Stromal cell of bone marrow (primary cell): ENCODE data around the gene PCDHB3.
"Not testable (repeated sequence)": the region's sequence is repeated elsewhere in the genome, so short reads cannot be mapped to it uniquely, and the experiment has no call there.

Experiments
- DNase-seq: peaks from one replicate; pipeline ENCODE4 v3.0.0-alpha.2; 2012; ENCODE audit warnings: low read depth

Gene PCDHB3

DNA sequence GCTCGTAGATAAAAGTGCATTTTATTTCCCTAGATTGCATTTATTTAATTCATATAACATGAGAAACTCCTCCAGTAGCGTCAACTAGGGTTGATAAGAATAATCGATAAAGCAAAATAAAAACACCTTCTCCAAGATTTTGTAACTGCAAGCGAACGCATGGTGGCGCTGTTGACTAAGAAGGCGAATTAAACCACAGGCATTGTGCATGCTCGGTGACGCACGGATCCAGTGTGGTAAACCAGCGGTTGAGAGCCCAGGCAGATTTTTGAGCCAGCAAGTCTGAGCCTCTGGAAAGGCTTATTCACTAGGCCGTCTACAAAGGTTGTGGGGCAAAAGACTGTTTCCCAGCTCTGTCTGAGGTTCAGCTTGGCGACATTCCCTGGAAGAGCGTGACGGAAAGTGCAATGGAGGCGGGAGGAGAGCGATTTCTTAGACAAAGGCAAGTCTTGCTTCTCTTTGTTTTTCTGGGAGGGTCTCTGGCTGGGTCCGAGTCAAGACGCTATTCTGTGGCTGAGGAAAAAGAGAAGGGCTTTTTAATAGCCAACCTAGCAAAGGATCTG is at the start of gene PCDHB3:
PCDHB3 (plus strand) TSS at position 231 of the 563 bp plus-strand sequence; CDS start at position 408, 177 bp downstream.
- peak; percentile 23 for DNase-seq

- no peak for DNase-seq
These were observed 49.4 kb upstream of the PCDHB3 start, which contains the start of gene PCDHB1 for GRCh38 chr5:141050622-141051520. TSS of gene PCDHB1 (plus strand) at chr5:141051374. CDS start at chr5:141051471, 97 bp downstream.

- DNase-seq, result no peak
These were observed 48.8 kb upstream of the PCDHB3 start for GRCh38 chr5:141051521-141051866.

GRCh38 chr5:141077826-141078225 is 22.4 kb upstream of the PCDHB3 start:
- no peak for DNase-seq

GRCh38 chr5:141082228-141082627 is 18.0 kb upstream of the PCDHB3 start:
- no peak for DNase-seq

DNA sequence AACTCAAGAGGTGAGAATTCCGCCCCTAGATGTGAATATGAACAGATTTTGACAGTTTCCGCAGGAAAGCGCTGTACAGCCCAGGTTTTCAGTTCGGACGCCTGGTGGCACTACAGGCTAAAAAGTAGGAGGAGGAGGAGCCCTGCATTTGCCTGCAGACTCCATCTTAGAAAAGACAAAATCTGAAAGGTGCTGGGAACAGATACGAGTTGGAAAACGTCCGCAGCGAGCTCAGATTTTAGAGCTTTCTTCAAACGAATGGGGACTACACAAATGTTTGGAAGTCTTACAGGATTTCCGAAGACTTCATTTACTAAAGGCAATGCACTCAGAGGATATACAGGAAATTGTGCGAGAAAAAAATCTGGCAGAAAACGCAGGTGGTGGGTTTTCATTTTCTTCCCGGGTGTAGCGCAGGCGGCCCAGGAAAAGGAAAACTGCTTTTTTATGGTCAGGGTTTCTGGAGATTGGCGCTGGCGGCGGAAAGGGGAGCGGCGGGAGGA is 15.7 kb upstream of the PCDHB3 start:
- DNase-seq, result peak; percentile 40

DNA sequence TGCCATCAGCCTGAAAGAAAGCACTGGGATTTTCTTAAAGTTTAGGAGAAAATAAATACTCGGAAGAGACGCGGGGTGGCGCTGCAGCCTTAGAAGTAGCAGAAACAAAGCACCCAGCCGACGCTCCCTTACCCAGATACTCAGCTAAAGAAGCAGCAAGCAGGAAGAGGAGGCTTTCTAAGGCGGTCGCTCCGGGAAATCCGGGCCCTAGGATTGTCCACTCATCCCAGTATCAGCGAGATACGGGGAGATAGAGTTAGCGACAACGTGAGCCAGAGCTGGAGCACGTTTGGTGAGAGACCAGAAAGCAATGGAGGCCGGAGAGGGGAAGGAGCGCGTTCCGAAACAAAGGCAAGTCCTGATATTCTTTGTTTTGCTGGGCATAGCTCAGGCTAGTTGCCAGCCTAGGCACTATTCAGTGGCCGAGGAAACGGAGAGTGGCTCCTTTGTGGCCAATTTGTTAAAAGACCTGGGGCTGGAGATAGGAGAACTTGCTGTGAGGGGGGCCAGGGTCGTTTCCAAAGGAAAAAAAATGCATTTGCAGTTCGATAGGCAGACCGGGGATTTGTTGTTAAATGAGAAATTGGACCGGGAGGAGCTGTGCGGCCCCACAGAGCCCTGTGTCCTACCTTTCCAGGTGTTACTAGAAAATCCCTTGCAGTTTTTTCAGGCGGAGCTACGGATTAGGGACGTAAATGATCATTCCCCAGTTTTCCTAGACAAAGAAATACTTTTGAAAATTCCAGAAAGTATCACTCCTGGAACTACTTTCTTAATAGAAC is 5.6 kb upstream of the PCDHB3 start, which contains the start of gene PCDHB2:
PCDHB2 (plus strand) TSS at position 135 of the 782 bp plus-strand sequence; CDS start at position 311, 176 bp downstream.
- peak; percentile 22 for DNase-seq

DNA sequence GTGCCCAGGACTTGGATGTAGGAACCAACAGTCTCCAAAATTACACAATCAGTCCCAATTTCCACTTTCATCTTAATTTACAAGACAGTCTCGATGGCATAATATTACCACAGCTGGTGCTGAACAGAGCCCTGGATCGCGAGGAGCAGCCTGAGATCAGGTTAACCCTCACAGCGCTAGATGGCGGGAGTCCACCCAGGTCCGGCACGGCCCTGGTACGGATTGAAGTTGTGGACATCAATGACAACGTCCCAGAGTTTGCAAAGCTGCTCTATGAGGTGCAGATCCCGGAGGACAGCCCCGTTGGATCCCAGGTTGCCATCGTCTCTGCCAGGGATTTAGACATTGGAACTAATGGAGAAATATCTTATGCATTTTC is 5.0 kb upstream of the PCDHB3 start:
- no peak for DNase-seq

- DNase-seq, result not testable (repeated sequence)
These were observed 4.1 kb upstream of the PCDHB3 start for GRCh38 chr5:141096181-141096580.

- not testable (repeated sequence) for DNase-seq
These were observed 3.7 kb upstream of the PCDHB3 start for GRCh38 chr5:141096586-141096985.

DNA sequence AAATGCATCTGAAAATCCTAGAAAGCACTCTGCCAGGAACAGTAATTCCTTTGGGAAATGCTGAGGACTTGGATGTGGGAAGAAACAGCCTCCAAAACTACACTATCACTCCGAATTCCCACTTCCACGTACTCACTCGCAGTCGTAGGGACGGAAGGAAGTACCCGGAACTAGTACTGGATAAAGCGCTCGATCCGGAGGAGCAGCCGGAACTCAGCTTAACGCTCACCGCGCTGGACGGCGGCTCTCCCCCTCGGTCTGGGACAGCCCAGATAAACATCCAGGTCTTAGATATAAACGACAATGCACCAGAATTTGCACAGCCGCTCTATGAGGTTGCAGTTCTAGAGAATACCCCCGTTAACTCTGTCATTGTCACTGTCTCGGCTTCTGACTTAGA is 786 bp downstream of the PCDHB3 start:
- no peak for DNase-seq

GRCh38 chr5:141102070-141102469 is 1.8 kb downstream of the PCDHB3 start:
- not testable (repeated sequence) for DNase-seq

DNA sequence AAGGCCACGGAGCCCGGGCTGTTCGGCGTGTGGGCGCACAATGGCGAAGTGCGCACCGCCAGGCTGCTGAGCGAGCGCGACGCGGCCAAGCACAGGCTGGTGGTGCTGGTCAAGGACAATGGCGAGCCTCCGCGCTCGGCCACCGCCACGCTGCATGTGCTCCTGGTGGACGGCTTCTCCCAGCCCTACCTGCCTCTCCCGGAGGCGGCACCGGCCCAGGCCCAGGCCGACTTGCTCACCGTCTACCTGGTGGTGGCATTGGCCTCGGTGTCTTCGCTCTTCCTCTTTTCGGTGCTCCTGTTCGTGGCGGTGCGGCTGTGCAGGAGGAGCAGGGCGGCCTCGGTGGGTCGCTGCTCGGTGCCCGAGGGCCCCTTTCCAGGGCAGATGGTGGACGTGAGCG is 2.2 kb downstream of the PCDHB3 start:
- DNase-seq, result not testable (repeated sequence)

- DNase-seq, result no peak
These were observed 5.1 kb downstream of the PCDHB3 start for GRCh38 chr5:141105350-141105749.

- no peak for DNase-seq
These were observed 19.0 kb downstream of the PCDHB3 start for GRCh38 chr5:141119250-141119649.

DNA sequence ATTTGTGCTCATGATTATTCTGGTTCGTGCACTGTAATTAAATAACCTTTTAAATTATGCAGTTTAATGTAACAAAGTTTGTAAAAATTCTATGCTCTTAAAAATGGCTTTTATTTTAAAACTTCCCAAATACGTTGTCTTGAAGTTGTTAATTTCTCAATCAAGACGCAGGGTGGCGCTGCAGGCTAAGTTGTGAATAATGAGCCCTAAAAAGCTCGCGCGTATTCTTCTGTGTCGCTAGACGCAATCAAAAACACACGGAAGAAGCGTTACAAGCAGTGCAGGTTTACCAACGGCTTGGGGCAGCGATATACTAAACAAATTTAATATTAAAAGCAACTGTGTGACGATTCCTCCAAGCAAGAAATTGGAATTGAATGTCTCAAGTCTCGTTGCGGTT is 21.3 kb downstream of the PCDHB3 start, which contains the start of gene PCDHB4:
PCDHB4 (plus strand) TSS at position 256 of the 400 bp plus-strand sequence. CDS start 181 bp downstream, outside the sequence.
- DNase-seq, result peak; percentile 7

- DNase-seq, result no peak
These were observed 21.7 kb downstream of the PCDHB3 start for GRCh38 chr5:141121985-141122384.

DNA sequence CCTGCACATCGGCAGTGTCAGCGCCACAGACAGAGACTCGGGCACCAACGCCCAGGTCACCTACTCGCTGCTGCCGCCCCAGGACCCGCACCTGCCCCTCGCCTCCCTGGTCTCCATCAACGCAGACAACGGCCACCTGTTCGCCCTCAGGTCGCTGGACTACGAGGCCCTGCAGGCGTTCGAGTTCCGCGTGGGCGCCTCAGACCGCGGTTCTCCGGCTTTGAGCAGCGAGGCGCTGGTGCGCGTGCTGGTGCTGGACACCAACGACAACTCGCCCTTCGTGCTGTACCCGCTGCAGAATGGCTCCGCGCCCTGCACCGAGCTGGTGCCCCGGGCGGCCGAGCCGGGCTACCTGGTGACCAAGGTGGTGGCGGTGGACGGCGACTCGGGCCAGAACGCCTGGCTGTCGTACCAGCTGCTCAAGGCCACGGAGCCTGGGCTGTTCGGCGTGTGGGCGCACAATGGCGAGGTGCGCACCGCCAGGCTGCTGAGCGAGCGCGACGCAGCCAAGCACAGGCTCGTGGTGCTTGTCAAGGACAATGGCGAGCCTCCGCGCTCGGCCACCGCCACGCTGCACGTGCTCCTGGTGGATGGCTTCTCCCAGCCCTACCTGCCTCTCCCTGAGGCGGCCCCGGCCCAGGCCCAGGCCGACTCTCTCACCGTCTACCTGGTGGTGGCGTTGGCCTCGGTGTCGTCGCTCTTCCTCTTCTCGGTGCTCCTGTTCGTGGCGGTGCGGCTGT is 23.3 kb downstream of the PCDHB3 start:
- DNase-seq, result not testable (repeated sequence)

- DNase-seq, result no peak
These were observed 27.0 kb downstream of the PCDHB3 start for GRCh38 chr5:141127305-141127704.

DNA sequence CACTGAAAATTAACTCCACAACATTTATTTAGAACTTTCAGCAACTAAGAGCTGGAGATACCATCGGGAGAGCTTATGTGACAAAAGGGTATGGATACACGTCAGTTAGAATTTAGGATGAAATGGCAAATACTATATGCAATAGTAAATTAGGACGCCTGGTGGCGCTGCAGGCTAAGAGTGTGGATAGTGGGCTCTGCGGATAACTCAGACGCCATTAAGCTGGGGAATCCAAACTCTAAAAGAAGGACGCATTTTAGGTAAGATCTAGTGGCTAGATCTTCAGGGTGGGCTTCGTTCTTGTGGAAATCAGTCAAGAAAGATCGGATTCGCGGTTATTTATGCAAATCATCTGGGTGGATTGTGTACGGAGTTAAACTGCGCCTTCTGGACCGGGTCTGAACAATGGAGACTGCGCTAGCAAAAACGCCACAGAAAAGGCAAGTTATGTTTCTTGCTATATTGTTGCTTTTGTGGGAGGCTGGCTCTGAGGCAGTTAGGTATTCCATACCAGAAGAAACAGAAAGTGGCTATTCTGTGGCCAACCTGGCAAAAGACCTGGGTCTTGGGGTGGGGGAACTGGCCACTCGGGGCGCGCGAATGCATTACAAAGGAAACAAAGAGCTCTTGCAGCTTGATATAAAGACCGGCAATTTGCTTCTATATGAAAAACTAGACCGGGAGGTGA is 34.9 kb downstream of the PCDHB3 start, which contains the start of gene PCDHB5:
PCDHB5 (plus strand) TSS at position 177 of the 688 bp plus-strand sequence; CDS start at position 406, 229 bp downstream.
- DNase-seq, result peak; percentile 5
